Epithelial cell of esophagus (primary cell): ENCODE data around the gene TBC1D9B.

Experiments used
- DNase-seq: peaks from one replicate; pipeline ENCODE4 v3.0.0; 2010; ENCODE audit warnings: low read depth
- H3K4me3 ChIP-seq: 2 replicates; pipeline ENCODE4 v1.5.1; 2011; ENCODE audit warnings: mild to moderate bottlenecking, low read length, control low read depth
- TF ChIP-seq, protein P1 (sequence below): IDR thresholded peaks from 2 replicates; pipeline ENCODE4 v1.5.1; 2011; ENCODE audit warnings: low read depth, mild to moderate bottlenecking, low read length, control low read depth, inconsistent platforms; ENCODE audit not compliant: insufficient read depth; ENCODE audit errors: missing control alignments

The TBC1D9B gene

DNA sequence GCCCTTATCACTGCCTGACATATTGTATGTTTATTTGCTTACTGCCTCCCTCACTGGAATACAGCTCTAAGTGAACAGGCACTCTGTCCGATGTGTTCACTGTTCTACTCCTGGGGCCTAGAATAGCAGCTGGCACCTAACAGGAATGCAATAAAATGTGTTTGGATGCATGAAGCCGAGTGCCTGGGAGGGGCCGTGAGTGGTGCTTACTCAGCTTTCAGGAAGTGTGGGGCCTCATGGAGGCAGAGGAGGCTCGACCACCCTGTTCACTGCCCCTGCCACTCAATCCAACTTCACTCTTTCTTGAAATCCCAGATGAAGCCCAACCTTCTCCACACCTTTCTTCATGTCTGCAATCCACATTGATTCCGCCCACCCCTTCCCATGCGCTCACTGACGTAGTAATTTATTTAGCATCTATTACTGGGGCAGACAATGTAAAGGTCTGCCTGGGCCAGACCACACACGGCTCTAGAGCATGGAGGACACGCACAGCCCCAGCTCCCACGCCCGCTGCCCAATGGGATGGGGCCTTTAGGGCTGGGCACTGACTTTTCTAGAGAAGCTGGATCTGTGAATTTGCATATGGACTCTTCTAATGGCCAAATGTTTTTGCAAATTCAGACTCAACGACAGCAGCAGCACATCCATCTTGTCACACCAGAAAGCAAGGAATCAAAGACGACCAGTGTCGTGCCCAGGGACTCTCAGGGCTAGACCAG lies 21.3 kb downstream of the TBC1D9B start:
- TF ChIP-seq, protein P1, sequence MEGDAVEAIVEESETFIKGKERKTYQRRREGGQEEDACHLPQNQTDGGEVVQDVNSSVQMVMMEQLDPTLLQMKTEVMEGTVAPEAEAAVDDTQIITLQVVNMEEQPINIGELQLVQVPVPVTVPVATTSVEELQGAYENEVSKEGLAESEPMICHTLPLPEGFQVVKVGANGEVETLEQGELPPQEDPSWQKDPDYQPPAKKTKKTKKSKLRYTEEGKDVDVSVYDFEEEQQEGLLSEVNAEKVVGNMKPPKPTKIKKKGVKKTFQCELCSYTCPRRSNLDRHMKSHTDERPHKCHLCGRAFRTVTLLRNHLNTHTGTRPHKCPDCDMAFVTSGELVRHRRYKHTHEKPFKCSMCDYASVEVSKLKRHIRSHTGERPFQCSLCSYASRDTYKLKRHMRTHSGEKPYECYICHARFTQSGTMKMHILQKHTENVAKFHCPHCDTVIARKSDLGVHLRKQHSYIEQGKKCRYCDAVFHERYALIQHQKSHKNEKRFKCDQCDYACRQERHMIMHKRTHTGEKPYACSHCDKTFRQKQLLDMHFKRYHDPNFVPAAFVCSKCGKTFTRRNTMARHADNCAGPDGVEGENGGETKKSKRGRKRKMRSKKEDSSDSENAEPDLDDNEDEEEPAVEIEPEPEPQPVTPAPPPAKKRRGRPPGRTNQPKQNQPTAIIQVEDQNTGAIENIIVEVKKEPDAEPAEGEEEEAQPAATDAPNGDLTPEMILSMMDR = no peak
- DNase-seq = no peak
- no peak overlapping the region for H3K4me3 ChIP-seq

DNA sequence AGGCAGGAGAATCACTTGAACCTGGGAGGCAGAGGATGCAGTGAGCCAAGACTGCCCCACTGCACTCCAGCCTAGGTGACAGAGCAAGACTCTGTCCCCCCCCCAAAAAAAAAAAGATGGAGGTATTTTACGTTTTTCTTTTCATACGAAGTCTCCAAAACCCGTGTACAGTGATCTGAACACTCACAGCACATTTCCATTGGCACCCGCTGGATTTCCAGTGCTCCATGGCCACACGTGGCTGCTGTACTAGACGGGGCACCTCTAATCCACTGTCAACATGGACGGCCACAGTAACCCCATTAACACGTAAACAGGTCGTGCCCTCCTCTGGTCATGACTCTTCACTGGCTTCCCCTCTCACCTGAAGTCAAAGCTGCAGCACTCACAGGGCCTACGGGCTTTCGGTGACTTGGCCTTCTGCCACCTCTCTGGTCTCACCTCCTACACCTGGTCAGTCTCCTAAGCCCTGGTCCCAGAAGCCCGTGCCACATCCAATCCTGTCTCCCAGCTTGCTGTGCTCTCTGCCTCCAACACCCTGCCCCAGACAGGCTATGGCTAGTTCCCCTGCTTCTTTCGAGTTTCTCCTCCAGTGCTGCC lies 22.1 kb downstream of the TBC1D9B start:
- no peak for DNase-seq
- TF ChIP-seq, protein P1 = no peak
- no peak overlapping the region for H3K4me3 ChIP-seq

DNA sequence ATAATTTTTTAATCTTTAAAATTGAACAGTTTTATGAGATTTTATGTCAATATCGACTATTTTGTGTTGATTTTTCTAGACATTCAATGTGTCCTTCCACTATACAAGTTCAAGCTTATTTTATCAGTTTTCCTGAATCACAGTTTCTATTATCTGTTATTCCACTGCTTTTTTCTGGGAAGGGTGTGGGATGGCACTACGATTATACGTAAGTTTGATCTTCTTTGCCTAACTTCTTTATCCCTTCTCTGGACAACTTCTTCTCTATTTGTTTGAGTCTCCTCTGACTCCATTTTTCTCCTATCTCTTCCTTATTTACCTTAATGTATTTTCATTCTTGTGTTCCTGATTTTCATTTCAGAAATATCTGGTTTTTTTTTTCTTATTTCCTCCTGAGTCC lies 24.5 kb downstream of the TBC1D9B start:
- no peak for DNase-seq
- TF ChIP-seq, protein P1 = no peak
- H3K4me3 ChIP-seq = no peak overlapping the region

DNA sequence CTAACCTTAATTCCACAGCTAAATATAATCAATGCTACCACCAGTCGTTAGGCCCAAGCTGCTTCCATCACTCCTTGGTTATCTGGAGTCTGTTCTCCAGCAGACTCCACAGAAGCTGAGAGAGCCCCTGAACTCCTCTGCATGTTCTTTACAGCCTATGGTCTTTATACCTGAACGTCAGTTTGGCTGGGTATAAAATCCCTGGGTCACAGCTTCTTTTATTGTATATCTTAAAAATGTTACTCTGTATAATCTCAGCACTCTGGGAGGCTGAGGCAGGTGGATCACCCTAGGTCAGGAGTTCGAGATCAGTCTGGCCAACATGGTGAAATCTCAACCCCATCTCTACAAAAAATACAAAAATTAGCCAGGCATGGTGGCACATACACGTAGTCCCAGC lies 25.4 kb downstream of the TBC1D9B start:
- TF ChIP-seq, protein P1 = no peak
- H3K4me3 ChIP-seq = no peak overlapping the region
- DNase-seq = no peak

DNA sequence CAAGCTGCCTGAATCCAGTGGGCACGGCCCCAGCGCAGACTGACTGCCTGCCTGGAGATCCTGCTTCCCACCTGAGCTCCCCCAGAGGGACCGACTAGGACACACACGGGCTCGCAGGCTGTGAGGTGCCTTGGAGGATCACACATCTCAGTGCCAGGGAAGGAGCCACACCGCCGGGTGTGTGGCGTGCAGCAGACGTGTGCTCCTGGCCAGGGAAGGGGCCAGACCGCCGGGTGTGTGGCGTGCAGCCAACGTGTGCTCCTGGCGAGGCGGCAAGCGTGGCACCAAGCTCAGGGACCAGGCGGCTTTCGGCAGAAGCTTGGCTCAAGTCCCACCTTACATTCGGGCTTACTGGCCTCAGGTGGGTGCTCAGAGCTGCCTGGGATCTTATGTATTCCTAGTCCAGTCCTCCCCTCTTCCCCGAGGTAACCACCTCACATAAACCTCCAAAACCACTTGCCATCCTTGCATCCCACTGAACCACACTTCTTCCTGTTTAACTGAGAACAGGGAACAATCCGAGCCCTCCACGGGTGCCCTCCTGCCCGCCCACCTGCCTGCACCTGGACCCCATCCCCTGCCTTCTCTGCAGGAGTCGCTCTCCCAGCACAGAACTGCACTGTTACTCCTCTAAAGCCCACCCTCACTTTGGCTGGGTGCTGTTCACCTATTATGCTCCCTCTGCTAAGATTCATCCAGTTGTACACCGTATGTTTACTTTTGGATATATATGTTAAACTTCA lies 26.7 kb downstream of the TBC1D9B start:
- no peak overlapping the region for H3K4me3 ChIP-seq
- TF ChIP-seq, protein P1 = no peak
- no peak for DNase-seq

DNA sequence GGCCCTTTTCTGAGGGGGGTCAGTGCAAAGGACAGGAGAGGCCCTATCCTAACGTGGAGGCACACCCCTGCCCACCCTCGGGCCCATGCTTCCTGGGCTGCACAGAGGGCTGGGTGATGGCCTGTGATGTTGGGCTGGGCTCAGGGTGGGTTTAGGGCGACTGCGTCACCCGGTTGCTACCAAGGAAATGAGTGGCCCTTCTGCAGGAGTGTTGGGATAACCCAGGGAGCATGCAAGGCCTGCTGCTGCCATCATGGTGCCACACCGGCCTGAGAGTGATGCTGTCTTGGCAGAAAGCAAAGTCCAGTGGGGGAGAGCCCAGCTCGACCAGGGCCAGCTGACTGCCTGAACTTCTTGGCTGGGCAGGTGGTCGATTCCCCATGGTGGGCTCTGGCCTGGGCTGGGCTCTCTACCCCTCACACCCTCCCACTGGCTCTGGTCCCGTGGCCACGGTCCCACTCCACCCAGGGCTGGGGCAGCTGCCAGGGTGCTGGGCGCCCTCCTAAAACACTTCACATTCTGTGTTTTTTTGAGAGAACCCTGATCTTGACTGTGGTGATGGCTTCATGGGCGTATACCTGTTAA lies 27.5 kb downstream of the TBC1D9B start:
- DNase-seq = no peak
- H3K4me3 ChIP-seq = no peak overlapping the region
- TF ChIP-seq, protein P1 = no peak

DNA sequence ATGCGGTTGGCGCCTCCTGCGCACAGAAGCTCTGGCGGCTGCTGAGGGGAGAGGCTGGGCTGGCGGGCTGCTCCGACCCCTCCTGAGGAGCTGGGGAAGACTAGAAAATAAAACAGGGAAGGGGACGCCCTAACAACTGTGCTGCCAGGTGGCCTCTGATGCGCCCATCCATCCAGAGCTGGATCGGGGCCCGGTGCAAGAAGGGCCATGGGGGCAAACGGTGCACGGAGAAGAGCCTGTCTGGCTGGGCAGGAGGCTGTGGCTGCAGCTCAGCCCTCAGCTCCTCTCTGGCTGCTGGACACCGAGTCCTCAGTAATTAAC lies 28.0 kb downstream of the TBC1D9B start:
- TF ChIP-seq, protein P1 = no peak
- no peak overlapping the region for H3K4me3 ChIP-seq
- no peak for DNase-seq
